A549 (cell line): ENCODE data around the gene RBM26. TPM values are rescaled to one million over a fixed set of nuclear protein-coding genes. Genes with fewer than 3 reads are reported as not detected.

ENCODE experiments used
- polyA plus RNA-seq, 4 experiments: library from polyadenylated mRNA; depleted of rRNA in 3 of 4; stranded (reverse); fragments of >200 nt; fragmentation: RNase III in 1 of 4; extraction: RNeasy Plus Mini Kit Qiagen cat#74134 plus additional on column Dnase treatment in 1 of 4; gene quantifications; 2 replicates in 3 of 4; 3 replicates in 1 of 4; pipeline ENCODE4 v1.2.3, GENCODE V29; 2011 to 2017
- small RNA-seq, 6 experiments: library from RNA; depleted of rRNA; stranded (forward); fragments of <200 nt; gene quantifications; one replicate each; pipeline ENCODE3, GENCODE V24; 2012

The RBM26 gene
- polyA plus RNA-seq, 2 of the 4 experiments (the other 2 are of a cell fraction), result 29.5 to 29.7 TPM

Small RNA genes lying within 50 kb of the gene (small RNA-seq; reads per million reads assigned to genes)
- 0 reads per million in 6 experiments for gene RNA5SP33

Other genes starting within 250 kb of the RBM26 start
- 39.9 and 41.7 TPM in 2 replicates for gene NDFIP2, start 74.9 kb upstream of the RBM26 start, polyA plus RNA-seq (2011; rRNA removed)
- 21.1 to 23.2 TPM (median 23.0 TPM) in 3 replicates for gene NDFIP2, start 74.9 kb upstream of the RBM26 start, polyA plus RNA-seq (2017; fragmentation: RNase III; extraction: RNeasy Plus Mini Kit Qiagen cat#74134 plus additional on column Dnase treatment)